Spleen (tissue), 11 donors: ENCODE results near the gene TNS1. TPM values are rescaled to one million over a fixed set of nuclear protein-coding genes. Genes with fewer than 3 reads are reported as not detected.

Source experiments
- DNase-seq: peaks from one replicate; pipeline ENCODE4 v3.0.0-alpha.2; 2020
- H3K27ac ChIP-seq, 8 donors: fragments of 200-600 bp; sonication (generic) in 7 of 8; 1 replicate in 4 of 8; 2 replicates in 4 of 8; pipeline versions ENCODE4 v1.5.0 to v1.8.0; 2016 to 2021; ENCODE audit warnings: inconsistent platforms in 4 of 8, mild to moderate bottlenecking in 4 of 8, moderate library complexity in 1 of 8
- H3K27me3 ChIP-seq, 7 donors: fragments of 200-600 bp; sonication (generic) in 6 of 7; replicated peaks in 1 of 7; 1 replicate in 4 of 7; 2 replicates in 3 of 7; pipeline versions ENCODE4 v1.5.0 to v1.8.0; 2016 to 2021; ENCODE audit warnings: inconsistent platforms in 3 of 7, mild to moderate bottlenecking in 1 of 7
- H3K36me3 ChIP-seq, 6 donors: fragments of 200-600 bp; sonication (generic) in 5 of 6; 1 replicate in 4 of 6; 2 replicates in 2 of 6; pipeline versions ENCODE4 v1.5.0 to v1.8.0; 2016 to 2021; ENCODE audit warnings: inconsistent platforms in 2 of 6
- H3K4me1 ChIP-seq, 6 donors: fragments of 200-600 bp; sonication (generic) in 5 of 6; 1 replicate in 3 of 6; 2 replicates in 3 of 6; pipeline versions ENCODE4 v1.5.0 to v1.8.0; 2016 to 2021; ENCODE audit warnings: inconsistent platforms in 3 of 6
- H3K4me3 ChIP-seq, 8 donors: fragments of 200-600 bp; sonication (generic) in 7 of 8; 1 replicate in 4 of 8; 2 replicates in 4 of 8; pipeline versions ENCODE4 v1.5.0 to v1.8.0; 2016 to 2021; ENCODE audit warnings: inconsistent platforms in 4 of 8, mild to moderate bottlenecking in 4 of 8, moderate library complexity in 2 of 8
- H3K9me3 ChIP-seq, 8 donors: fragments of 200-600 bp; sonication (generic) in 7 of 8; 1 replicate in 4 of 8; 2 replicates in 4 of 8; pipeline versions ENCODE4 v1.5.0 to v1.8.0; 2016 to 2021; ENCODE audit warnings: inconsistent platforms in 4 of 8
- CTCF ChIP-seq, 11 experiments: fragments of 200-600 bp in 7 of 11; fragments of 450-650 bp in 4 of 11; sonication (generic) in 4 of 11; IDR thresholded peaks in 8 of 11; conservative IDR thresholded peaks in 3 of 11; 1 replicate in 7 of 11; 2 replicates in 4 of 11; pipeline versions ENCODE4 v1.4.0 to v1.8.0; 2016 to 2021; ENCODE audit warnings: antibody characterized with exemption in 11 of 11, inconsistent platforms in 4 of 11, mild to moderate bottlenecking in 1 of 11
- POLR2A ChIP-seq, 3 donors: fragments of 450-650 bp; IDR thresholded peaks; one replicate each; pipeline ENCODE4 v1.5.1; 2017; ENCODE audit warnings: antibody characterized with exemption in 3 of 3, mild to moderate bottlenecking in 1 of 3
- POLR2AphosphoS5 ChIP-seq, 3 donors: sonication (generic); formaldehyde crosslinking; IDR thresholded peaks; one replicate each; pipeline ENCODE4 v1.5.1; 2017; ENCODE audit warnings: antibody characterized with exemption in 3 of 3
- WGBS, 5 donors: extraction: QIAGEN DNeasy Blood & Tissue Kit in 3 of 5; methylation state at CpG; one replicate each; pipeline versions ENCODE4 v1.1.5 to v1.1.7; 2013 to 2018; 5-methylcytosine and 5-hydroxymethylcytosine counted together
- intact Hi-C: fragments of 100-400 bp; cut with DNase I; formaldehyde crosslinking; loops from one replicate; pipeline ENCODE4 v1.15.0; 2023; ENCODE audit warnings: low total_unique reads
- polyA plus RNA-seq, 3 donors: library from polyadenylated mRNA; stranded (reverse); fragments of 200-250 nt; gene quantifications; one replicate each; pipeline ENCODE4 v1.2.1, GENCODE V29; 2013
- total RNA-seq, 7 donors: library from RNA; depleted of rRNA in 3 of 7; stranded (reverse); fragments of >200 nt in 3 of 7; fragmentation: NEBNext Ultra II Directional in 4 of 7; extraction: Animal tissue kit (Norgen Biotek cat#: 25700) in 4 of 7; gene quantifications; one replicate each; pipeline versions ENCODE4 v1.1.0 to v1.2.1, GENCODE V29; 2016 to 2021
- donor health status: healthy with polysubstance abuse.
- donor health status: DM: no; HTN: no; CAD: no; lungs with moderate emphysema.
- donor health status: DM: no; HTN: no; CAD: no.
- donor health status: Bipolar disorder and iron deficiency.
- donor health status: healthy.
- donor health status: DM: no; HTN: no; CAD: no.
- donor health status: DM: yes; HTN: yes; CAD: no.

The TNS1 gene
- total and polyA plus RNA-seq, 10 donors, result 6.9 to 580 (median 246) TPM

- Histone ChIP-seq H3K4me1 (peaks cover 0 to 56% (median 17%) of the 10 kb centered on the region in 6 donors), H3K27ac (no peak overlapping the region), H3K36me3 (no peaks in the 10 kb centered on the region), H3K4me3 (no peak overlapping the region), H3K9me3 (no peaks in the 10 kb centered on the region), H3K27me3 (no peaks in the 10 kb centered on the region)
- TF ChIP-seq CTCF (IDR thresholded peaks at IDR 0.05 in 8 of 11, conservative IDR thresholded peaks at IDR 0.05 in 3 of 11) (no peak), POLR2AphosphoS5 (IDR thresholded peaks at IDR 0.05) (no peak), POLR2A (IDR thresholded peaks at IDR 0.05) (no peak)
- WGBS, 5 donors, result 30 to 73% (median 38%) methylated on average over 1 of the region's 1 CpG
- intact Hi-C loops, result no loop called here
- DNase-seq, result no peak
These were observed 34.8 kb downstream of the TNS1 start for GRCh38 chr2:217968023-217968422.

- Histone ChIP-seq H3K27me3 (no peaks in the 10 kb centered on the region), H3K4me3 (no peak overlapping the region), H3K9me3 (no peaks in the 10 kb centered on the region), H3K4me1 (peaks cover 0 to 46% (median 9%) of the 10 kb centered on the region in 6 donors), H3K27ac (peak overlapping the region in 3 of 8 donors; percentile 13 to 51 (median 18)), H3K36me3 (no peaks in the 10 kb centered on the region)
- no peak for TF ChIP-seq POLR2A (IDR thresholded peaks at IDR 0.05)
- peak in 1 of 3 donors; percentile 23 for TF ChIP-seq POLR2AphosphoS5 (IDR thresholded peaks at IDR 0.05)
- intact Hi-C loops, result no loop called here
- DNase-seq, result no peak
- 77 to 87% (median 82%) methylated on average over 10 of the region's 10 CpGs for WGBS, 5 donors
These were observed 36.2 kb downstream of the TNS1 start for GRCh38 chr2:217966423-217967070.

- H3K9me3 ChIP-seq, result no peaks in the 10 kb centered on the region
- WGBS, 5 donors, result 78 to 89% (median 83%) methylated on average over 21 of the region's 21 CpGs
- intact Hi-C loops, result no loop called here
- H3K36me3 ChIP-seq, result no peaks in the 10 kb centered on the region
- H3K4me3 ChIP-seq, result no peak overlapping the region
- H3K4me1 ChIP-seq, result peaks cover 0 to 46% (median 9%) of the 10 kb centered on the region in 6 donors
- DNase-seq, result peak; percentile 68
- H3K27ac ChIP-seq, result peak overlapping the region in 1 of 8 donors; percentile 51
- no peaks in the 10 kb centered on the region for H3K27me3 ChIP-seq
- TF ChIP-seq CTCF (IDR thresholded peaks at IDR 0.05 in 8 of 11, conservative IDR thresholded peaks at IDR 0.05 in 3 of 11) (no peak), POLR2AphosphoS5 (IDR thresholded peaks at IDR 0.05) (peak in 1 of 3 donors; percentile 21)
These were observed 38.3 kb downstream of the TNS1 start for GRCh38 chr2:217964275-217965161.

- intact Hi-C loops, result no loop called here
- no peak for TF ChIP-seq CTCF (IDR thresholded peaks at IDR 0.05 in 8 of 11, conservative IDR thresholded peaks at IDR 0.05 in 3 of 11)
- peaks cover 0 to 37% (median 17%) of the 10 kb centered on the region in 6 donors for H3K4me1 ChIP-seq
- WGBS, 5 donors, result 88 to 96% (median 89%) methylated on average over 4 of the region's 4 CpGs
- no peaks in the 10 kb centered on the region for H3K9me3 ChIP-seq
- H3K36me3 ChIP-seq, result no peaks in the 10 kb centered on the region
- H3K4me3 ChIP-seq, result no peak overlapping the region
- no peak overlapping the region for H3K27ac ChIP-seq
- peak; percentile 52 for DNase-seq
- no peaks in the 10 kb centered on the region for H3K27me3 ChIP-seq
These were observed 42.4 kb downstream of the TNS1 start for GRCh38 chr2:217960351-217960750.
